GM23338 (cell line): ENCODE results near the gene LRRC3. TPM values are rescaled to one million over a fixed set of nuclear protein-coding genes. Genes with fewer than 3 reads are reported as not detected.

Experiments used
- ATAC-seq: fragments of 200-7000 bp; cut with Tn5 transposase; 3 replicates; pipeline ENCODE4 v1.9.1; 2020
- DNase-seq: peaks from one replicate; pipeline ENCODE4 v3.0.0-alpha.2; 2015; ENCODE audit warnings: low spot score
- H2AFZ ChIP-seq: fragments of 200-600 bp; sonication (generic); 2 replicates; pipeline ENCODE4 v1.8.0; 2016; ENCODE audit warnings: antibody characterized with exemption, mild to moderate bottlenecking, moderate library complexity
- H3F3A ChIP-seq: fragments of 200-600 bp; sonication (generic); replicated peaks from 2 replicates; pipeline ENCODE4 v1.8.0; 2017; ENCODE audit warnings: antibody characterized with exemption, mixed run types, low read depth
- H3K27ac ChIP-seq: fragments of 200-600 bp; sonication (generic); 2 replicates; pipeline ENCODE4 v1.6.1; 2016; ENCODE audit warnings: low read depth
- H3K27me3 ChIP-seq: fragments of 200-600 bp; sonication (generic); 2 replicates; pipeline ENCODE4 v1.8.0; 2016; ENCODE audit warnings: mild to moderate bottlenecking, mixed run types, moderate library complexity; ENCODE audit not compliant: insufficient read depth
- H3K36me3 ChIP-seq: fragments of 200-600 bp; sonication (generic); 2 replicates; pipeline ENCODE4 v1.8.0; 2016; ENCODE audit warnings: mild to moderate bottlenecking; ENCODE audit not compliant: insufficient read depth
- H3K4me1 ChIP-seq: fragments of 200-600 bp; sonication (generic); 2 replicates; pipeline ENCODE4 v1.8.0; 2016; ENCODE audit warnings: mild to moderate bottlenecking, moderate library complexity; ENCODE audit not compliant: insufficient read depth
- H3K4me2 ChIP-seq: fragments of 200-600 bp; sonication (generic); 2 replicates; pipeline ENCODE4 v1.7.1; 2017; ENCODE audit warnings: mixed run types
- H3K4me3 ChIP-seq: fragments of 200-600 bp; sonication (generic); 2 replicates; pipeline ENCODE4 v1.6.1; 2016; ENCODE audit warnings: mixed run types
- H3K79me2 ChIP-seq: fragments of 200-600 bp; sonication (generic); replicated peaks from 2 replicates; pipeline ENCODE4 v1.8.0; 2017; ENCODE audit warnings: mild to moderate bottlenecking; ENCODE audit not compliant: insufficient read depth
- H3K9me2 ChIP-seq: fragments of 200-600 bp; sonication (generic); 2 replicates; pipeline ENCODE4 v1.8.0; 2017; ENCODE audit not compliant: insufficient read depth
- H4K20me1 ChIP-seq: fragments of 200-600 bp; sonication (generic); replicated peaks from 2 replicates; pipeline ENCODE4 v1.8.0; 2017; ENCODE audit warnings: mild to moderate bottlenecking; ENCODE audit not compliant: insufficient read depth
- H3K27ac Mint-ChIP-seq: 2 replicates; pipeline ENCODE4 v1.8.0; 2020; ENCODE audit warnings: inconsistent platforms, mild to moderate bottlenecking, moderate library complexity, mixed read lengths
- H3K27me3 Mint-ChIP-seq: 3 replicates; pipeline ENCODE4 v1.8.0; 2022; ENCODE audit warnings: low read depth, mild to moderate bottlenecking, moderate library complexity, mixed read lengths, inconsistent platforms; ENCODE audit not compliant: insufficient read depth, poor library complexity
- H3K36me3 Mint-ChIP-seq: 3 replicates; pipeline ENCODE4 v1.8.0; 2021; ENCODE audit warnings: low read depth, mild to moderate bottlenecking, inconsistent platforms, moderate library complexity, mixed read lengths
- H3K4me1 Mint-ChIP-seq: 3 replicates; pipeline ENCODE4 v1.8.0; 2020; ENCODE audit warnings: mild to moderate bottlenecking, inconsistent platforms, mixed read lengths
- H3K4me3 Mint-ChIP-seq: 3 replicates; pipeline ENCODE4 v1.8.0; 2021; ENCODE audit warnings: moderate library complexity, mild to moderate bottlenecking, inconsistent platforms, mixed read lengths
- H3K9me3 Mint-ChIP-seq: 3 replicates; pipeline ENCODE4 v1.8.0; 2020; ENCODE audit warnings: moderate library complexity, mild to moderate bottlenecking, inconsistent platforms, mixed read lengths
- CTCF ChIP-seq, 2 experiments: fragments of 200-600 bp in 1 of 2; sonication (generic) in 1 of 2; conservative IDR thresholded peaks; 2 replicates each; pipeline versions ENCODE4 v1.5.1 to v1.6.1; 2016 to 2017; ENCODE audit warnings: antibody characterized with exemption in 2 of 2, low read depth in 2 of 2, mild to moderate bottlenecking in 2 of 2, moderate library complexity in 1 of 2
- ETS1 ChIP-seq: IDR thresholded peaks from 2 replicates; pipeline ENCODE4 v1.6.1; 2016; ENCODE audit warnings: antibody characterized with exemption
- EZH2 ChIP-seq: fragments of 200-600 bp; sonication (generic); IDR thresholded peaks from one replicate; pipeline ENCODE4 v1.8.0; 2017; ENCODE audit warnings: antibody characterized with exemption, mild to moderate bottlenecking, low read depth; ENCODE audit not compliant: unreplicated experiment
- NANOG ChIP-seq: IDR thresholded peaks from 2 replicates; pipeline ENCODE4 v1.6.1; 2016; ENCODE audit warnings: antibody characterized with exemption, borderline replicate concordance
- STAT1 ChIP-seq: IDR thresholded peaks from one replicate; pipeline ENCODE4 v1.6.1; 2016; ENCODE audit warnings: antibody characterized with exemption; ENCODE audit not compliant: unreplicated experiment
- ZNF114 ChIP-seq: fragments of 250-450 bp; sonication (Bioruptor Pico); IDR thresholded peaks from 2 replicates; pipeline ENCODE4 v1.5.0; 2020; ENCODE audit warnings: mild to moderate bottlenecking, moderate library complexity
- ZNF331 ChIP-seq: fragments of 250-450 bp; sonication (Bioruptor Pico); IDR thresholded peaks from 2 replicates; pipeline ENCODE4 v1.5.0; 2020; ENCODE audit warnings: low read depth, mild to moderate bottlenecking, moderate library complexity
- polyA plus RNA-seq: library from polyadenylated mRNA; unstranded; fragments of >200 nt; fragmentation: Nextera tagmentation; extraction: Ambion mirVana; gene quantifications from 2 replicates; pipeline ENCODE4 v1.2.1, GENCODE V29; 2016
- total RNA-seq: library from RNA; depleted of rRNA; stranded (reverse); fragments of >200 nt; shearing (Covaris generic); gene quantifications from 2 replicates; pipeline ENCODE4 v1.2.3, GENCODE V29; 2014
- TF ChIP-seq, protein P1 (sequence below): fragments of 250-450 bp; sonication (Bioruptor Pico); IDR thresholded peaks from 2 replicates; pipeline ENCODE4 v1.5.0; 2020; ENCODE audit warnings: mild to moderate bottlenecking, moderate library complexity

The LRRC3 gene
- total and polyA plus RNA-seq, 2 experiments from 2014 or later, result 0.95 to 6.8 TPM

DNA sequence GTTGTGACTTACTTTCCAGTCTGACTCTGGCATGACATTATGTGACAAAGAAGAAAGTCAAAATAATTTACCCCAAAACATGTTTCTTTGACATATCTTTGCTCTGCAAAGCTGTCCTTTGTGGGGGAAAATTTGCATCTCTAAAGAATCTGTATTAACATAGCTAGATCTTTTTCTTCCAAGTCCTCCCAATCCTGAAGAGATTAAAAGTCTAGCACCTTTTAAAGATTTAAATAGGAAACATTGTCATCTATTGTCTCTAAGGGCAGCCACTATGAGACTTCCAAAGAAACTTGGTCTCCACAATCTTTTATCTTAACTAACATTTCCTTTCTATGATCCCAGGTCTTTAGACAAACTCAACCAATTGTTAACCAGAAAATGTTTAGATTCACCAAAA lies 16.0 kb downstream of the LRRC3 start:
- Histone ChIP-seq H3K27ac (no peak overlapping the region), H3K4me1 (no peaks in the 10 kb centered on the region; the same call in 1 of the 2 replicates), H3K79me2 (no peaks in the 10 kb centered on the region), H3F3A (no peaks in the 10 kb centered on the region), H3K4me2 (no peak overlapping the region), H4K20me1 (no peaks in the 10 kb centered on the region), H3K27me3 (no peaks in the 10 kb centered on the region), H3K36me3 (no peaks in the 10 kb centered on the region), H3K9me2 (0 out of 2 replicates have a peak, but pooled peaks cover 5% of the 10 kb centered on the region), H2AFZ (no peak overlapping the region), H3K4me3 (no peak overlapping the region)
- H3K9me3 Mint-ChIP-seq, result no peaks in the 10 kb centered on the region
- TF ChIP-seq, protein P1, sequence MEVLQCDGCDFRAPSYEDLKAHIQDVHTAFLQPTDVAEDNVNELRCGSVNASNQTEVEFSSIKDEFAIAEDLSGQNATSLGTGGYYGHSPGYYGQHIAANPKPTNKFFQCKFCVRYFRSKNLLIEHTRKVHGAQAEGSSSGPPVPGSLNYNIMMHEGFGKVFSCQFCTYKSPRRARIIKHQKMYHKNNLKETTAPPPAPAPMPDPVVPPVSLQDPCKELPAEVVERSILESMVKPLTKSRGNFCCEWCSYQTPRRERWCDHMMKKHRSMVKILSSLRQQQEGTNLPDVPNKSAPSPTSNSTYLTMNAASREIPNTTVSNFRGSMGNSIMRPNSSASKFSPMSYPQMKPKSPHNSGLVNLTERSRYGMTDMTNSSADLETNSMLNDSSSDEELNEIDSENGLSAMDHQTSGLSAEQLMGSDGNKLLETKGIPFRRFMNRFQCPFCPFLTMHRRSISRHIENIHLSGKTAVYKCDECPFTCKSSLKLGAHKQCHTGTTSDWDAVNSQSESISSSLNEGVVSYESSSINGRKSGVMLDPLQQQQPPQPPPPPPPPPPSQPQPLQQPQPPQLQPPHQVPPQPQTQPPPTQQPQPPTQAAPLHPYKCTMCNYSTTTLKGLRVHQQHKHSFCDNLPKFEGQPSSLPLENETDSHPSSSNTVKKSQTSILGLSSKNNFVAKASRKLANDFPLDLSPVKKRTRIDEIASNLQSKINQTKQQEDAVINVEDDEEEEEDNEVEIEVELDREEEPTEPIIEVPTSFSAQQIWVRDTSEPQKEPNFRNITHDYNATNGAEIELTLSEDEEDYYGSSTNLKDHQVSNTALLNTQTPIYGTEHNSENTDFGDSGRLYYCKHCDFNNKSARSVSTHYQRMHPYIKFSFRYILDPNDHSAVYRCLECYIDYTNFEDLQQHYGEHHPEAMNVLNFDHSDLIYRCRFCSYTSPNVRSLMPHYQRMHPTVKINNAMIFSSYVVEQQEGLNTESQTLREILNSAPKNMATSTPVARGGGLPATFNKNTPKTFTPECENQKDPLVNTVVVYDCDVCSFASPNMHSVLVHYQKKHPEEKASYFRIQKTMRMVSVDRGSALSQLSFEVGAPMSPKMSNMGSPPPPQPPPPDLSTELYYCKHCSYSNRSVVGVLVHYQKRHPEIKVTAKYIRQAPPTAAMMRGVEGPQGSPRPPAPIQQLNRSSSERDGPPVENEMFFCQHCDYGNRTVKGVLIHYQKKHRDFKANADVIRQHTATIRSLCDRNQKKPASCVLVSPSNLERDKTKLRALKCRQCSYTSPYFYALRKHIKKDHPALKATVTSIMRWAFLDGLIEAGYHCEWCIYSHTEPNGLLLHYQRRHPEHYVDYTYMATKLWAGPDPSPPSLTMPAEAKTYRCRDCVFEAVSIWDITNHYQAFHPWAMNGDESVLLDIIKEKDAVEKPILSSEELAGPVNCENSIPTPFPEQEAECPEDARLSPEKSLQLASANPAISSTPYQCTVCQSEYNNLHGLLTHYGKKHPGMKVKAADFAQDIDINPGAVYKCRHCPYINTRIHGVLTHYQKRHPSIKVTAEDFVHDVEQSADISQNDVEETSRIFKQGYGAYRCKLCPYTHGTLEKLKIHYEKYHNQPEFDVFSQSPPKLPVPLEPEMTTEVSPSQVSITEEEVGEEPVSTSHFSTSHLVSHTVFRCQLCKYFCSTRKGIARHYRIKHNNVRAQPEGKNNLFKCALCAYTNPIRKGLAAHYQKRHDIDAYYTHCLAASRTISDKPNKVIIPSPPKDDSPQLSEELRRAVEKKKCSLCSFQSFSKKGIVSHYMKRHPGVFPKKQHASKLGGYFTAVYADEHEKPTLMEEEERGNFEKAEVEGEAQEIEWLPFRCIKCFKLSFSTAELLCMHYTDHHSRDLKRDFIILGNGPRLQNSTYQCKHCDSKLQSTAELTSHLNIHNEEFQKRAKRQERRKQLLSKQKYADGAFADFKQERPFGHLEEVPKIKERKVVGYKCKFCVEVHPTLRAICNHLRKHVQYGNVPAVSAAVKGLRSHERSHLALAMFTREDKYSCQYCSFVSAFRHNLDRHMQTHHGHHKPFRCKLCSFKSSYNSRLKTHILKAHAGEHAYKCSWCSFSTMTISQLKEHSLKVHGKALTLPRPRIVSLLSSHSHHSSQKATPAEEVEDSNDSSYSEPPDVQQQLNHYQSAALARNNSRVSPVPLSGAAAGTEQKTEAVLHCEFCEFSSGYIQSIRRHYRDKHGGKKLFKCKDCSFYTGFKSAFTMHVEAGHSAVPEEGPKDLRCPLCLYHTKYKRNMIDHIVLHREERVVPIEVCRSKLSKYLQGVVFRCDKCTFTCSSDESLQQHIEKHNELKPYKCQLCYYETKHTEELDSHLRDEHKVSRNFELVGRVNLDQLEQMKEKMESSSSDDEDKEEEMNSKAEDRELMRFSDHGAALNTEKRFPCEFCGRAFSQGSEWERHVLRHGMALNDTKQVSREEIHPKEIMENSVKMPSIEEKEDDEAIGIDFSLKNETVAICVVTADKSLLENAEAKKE, result no peak
- TF ChIP-seq ETS1, result no peak
- TF ChIP-seq STAT1, result no peak
- TF ChIP-seq ZNF331 (CRISPR knock-in tag), result no peak
- no peak for TF ChIP-seq ZNF114 (CRISPR knock-in tag)
- TF ChIP-seq NANOG, result no peak
- TF ChIP-seq EZH2, result no peak
- TF ChIP-seq CTCF (conservative IDR thresholded peaks at IDR 0.05; ENCODE audit: low read depth in 2 of 2), result no peak
- H3K36me3 Mint-ChIP-seq, result no peaks in the 10 kb centered on the region; the same call in 2 of the 3 replicates
- no peak for DNase-seq
- H3K27me3 Mint-ChIP-seq, result no peaks in the 10 kb centered on the region
- no peak overlapping the region for H3K27ac Mint-ChIP-seq
- ATAC-seq, result no peak
- H3K4me3 Mint-ChIP-seq, result no peak overlapping the region
- H3K4me1 Mint-ChIP-seq, result peaks cover 9% of the 10 kb centered on the region; the same call in 1 of the 3 replicates
